Measurements from ENCODE around the gene MAL. TPM values are rescaled to one million over a fixed set of nuclear protein-coding genes. Genes with fewer than 3 reads are reported as not detected.
"Not testable (repeated sequence)": the region's sequence is repeated elsewhere in the genome, so short reads cannot be mapped to it uniquely, and the experiment has no call there.

The MAL gene
- total and polyA plus RNA-seq, 2 of the 13 experiments (the other 11 are each of a cell fraction or from before 2014, with no cell fraction given): not detected

GRCh38 chr2:95091885-95092555 lies 66.5 kb downstream of the MAL start:
- DNase-seq (ENCODE audit: low spot score) (no peak), FAIRE-seq (no peak), ATAC-seq (no peak; the same call in 2 of the 3 replicates)
- WGBS (ENCODE audit: low lambda C conversion rate): 98% methylated on average over 6 of the region's 6 CpGs
- no TSS peak for BruUV-seq (replicated peaks)
- Histone ChIP-seq H3K27ac (ENCODE audit: extremely low read length, insufficient read depth, low read length) (no peak overlapping the region), H4K20me1 (ENCODE audit: insufficient read depth, low read length) (peaks cover 4% of the 10 kb centered on the region; the same call in 1 of the 2 replicates), H3K4me1 (ENCODE audit: insufficient read depth, low read length) (no peaks in the 10 kb centered on the region), H2AFZ (ENCODE audit: low read length) (no peak overlapping the region), H3K4me3 (replicated peaks in 1 of 3; ENCODE audit: insufficient read depth in 1 of 3, low read depth in 2 of 3, low read length in 3 of 3) (no peak overlapping the region), H3K27me3 (ENCODE audit: control insufficient read depth in 1 of 2, insufficient read depth in 2 of 2, low read length in 2 of 2) (no peaks in the 10 kb centered on the region), H3K4me2 (ENCODE audit: low read depth, low read length) (no peak overlapping the region), H3K9ac (ENCODE audit: insufficient read depth, low read depth, low read length) (no peak overlapping the region), H3K36me3 (replicated peaks in 1 of 2; ENCODE audit: control insufficient read depth in 1 of 2, insufficient read depth in 2 of 2, low read length in 2 of 2) (peaks cover 27 to 63% of the 10 kb centered on the region in 2 experiments), H3K9me3 (ENCODE audit: low read length) (no peaks in the 10 kb centered on the region), H3K79me2 (ENCODE audit: insufficient read depth, low read length) (peaks cover 2% of the 10 kb centered on the region)
- CTCF ChIA-PET (ENCODE audit: low intra/inter-chr PET ratio, low total read pairs): no interaction called here
- POLR2A ChIA-PET: no interaction called here
- intact Hi-C loops (cut with micrococcal nuclease; ENCODE audit: unreplicated experiment) (no loop called here), in situ Hi-C loops (cut with HindIII; ENCODE audit: extremely low pct_ligation_motif_present, low pct_unique_long_range_greater_than_20kb) (no loop called here)
- TF ChIP-seq TERF1 (CRISPR knock-in tag; IDR thresholded peaks at IDR 0.05) (no peak), ZNF781 (CRISPR knock-in tag; IDR thresholded peaks at IDR 0.05; ENCODE audit: borderline replicate concordance, not compliant biosample characterization) (no peak), UBTF (CRISPR knock-in tag; IDR thresholded peaks at IDR 0.05) (no peak), SRSF9 (IDR thresholded peaks at IDR 0.05; ENCODE audit: borderline replicate concordance, insufficient read depth, low read depth, low read length, poor library complexity, severe bottlenecking) (no peak), ZNF782 (CRISPR knock-in tag; IDR thresholded peaks at IDR 0.05; ENCODE audit: borderline replicate concordance) (no peak)

DNA sequence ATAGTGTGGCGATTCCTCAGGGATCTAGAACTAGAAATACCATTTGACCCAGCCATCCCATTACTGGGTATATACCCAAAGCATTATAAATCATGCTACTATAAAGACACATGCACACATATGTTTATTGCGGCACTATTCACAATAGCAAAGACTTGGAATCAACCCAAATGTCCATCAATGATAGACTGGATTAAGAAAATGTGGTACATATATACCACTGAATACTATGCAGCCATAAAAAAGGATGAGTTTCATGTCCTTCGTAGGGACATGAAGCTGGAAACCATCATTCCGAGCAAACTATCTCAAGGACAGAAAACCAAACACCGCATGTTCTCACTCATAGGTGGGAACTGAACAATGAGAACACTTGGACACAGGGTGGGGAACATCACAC lies 72.8 kb downstream of the MAL start:
- WGBS (ENCODE audit: low lambda C conversion rate): 99% methylated on average over 5 of the region's 5 CpGs
- H3K36me3 ChIP-seq (replicated peaks in 1 of 2; ENCODE audit: control insufficient read depth in 1 of 2, insufficient read depth in 2 of 2, low read length in 2 of 2): peaks cover 12 to 50% of the 10 kb centered on the region in 2 experiments; a peak in 4 of 5 replicates

More for the DNA sequence above, 72.8 kb downstream of the MAL start:
- DNase-seq (ENCODE audit: low spot score); in situ Hi-C loops (cut with HindIII; ENCODE audit: extremely low pct_ligation_motif_present, low pct_unique_long_range_greater_than_20kb); POLR2A ChIA-PET; H3K27me3 ChIP-seq (ENCODE audit: control insufficient read depth in 1 of 2, insufficient read depth in 2 of 2, low read length in 2 of 2); ATAC-seq; H2AFZ ChIP-seq (ENCODE audit: low read length); intact Hi-C loops (cut with micrococcal nuclease; ENCODE audit: unreplicated experiment); H3K4me2 ChIP-seq (ENCODE audit: low read depth, low read length); H3K79me2 ChIP-seq (ENCODE audit: insufficient read depth, low read length); H3K27ac ChIP-seq (ENCODE audit: extremely low read length, insufficient read depth, low read length); CTCF ChIA-PET (ENCODE audit: low intra/inter-chr PET ratio, low total read pairs); H3K4me3 ChIP-seq (replicated peaks in 1 of 3; ENCODE audit: insufficient read depth in 1 of 3, low read depth in 2 of 3, low read length in 3 of 3); FAIRE-seq; H3K9me3 ChIP-seq (ENCODE audit: low read length); BruUV-seq (replicated peaks); H3K4me1 ChIP-seq (ENCODE audit: insufficient read depth, low read length); H3K9ac ChIP-seq (ENCODE audit: insufficient read depth, low read depth, low read length); H4K20me1 ChIP-seq (ENCODE audit: insufficient read depth, low read length): not testable (repeated sequence)

All from HepG2 (cell line).